Measurements from ENCODE around the gene CHST6.
"Not testable (repeated sequence)": the region's sequence is repeated elsewhere in the genome, so short reads cannot be mapped to it uniquely, and the experiment has no call there.

CHST6 gene

GRCh38 chr16:75475420-75475847 lies 19.8 kb downstream of the CHST6 start:
- DNase-seq (ENCODE audit: low spot score) = no peak

GRCh38 chr16:75472908-75473877 lies 22.0 kb downstream of the CHST6 start:
- DNase-seq (ENCODE audit: low spot score) = no peak

- DNase-seq (ENCODE audit: low spot score) = peak; percentile 74
These were observed 23.3 kb downstream of the CHST6 start for GRCh38 chr16:75471723-75472633.

- DNase-seq (ENCODE audit: low spot score) = no peak
These were observed 28.5 kb downstream of the CHST6 start for GRCh38 chr16:75466760-75467159.

GRCh38 chr16:75464122-75464918 lies 30.9 kb downstream of the CHST6 start, which contains the start of gene TMEM170A:
Gene TMEM170A (minus strand): TSS chr16:75464689. CDS start chr16:75464600, 89 bp downstream.
- peak; percentile 98 for DNase-seq (ENCODE audit: low spot score)

- peak; percentile 26 for DNase-seq (ENCODE audit: low spot score)
These were observed 31.7 kb downstream of the CHST6 start for GRCh38 chr16:75463389-75464121.

- DNase-seq (ENCODE audit: low spot score) = no peak
These were observed 32.4 kb downstream of the CHST6 start for GRCh38 chr16:75462806-75463205.

GRCh38 chr16:75461575-75461974 lies 33.7 kb downstream of the CHST6 start:
- peak; percentile 27 for DNase-seq (ENCODE audit: low spot score)

- DNase-seq (ENCODE audit: low spot score) = no peak
These were observed 34.8 kb downstream of the CHST6 start for GRCh38 chr16:75460446-75460845.

- DNase-seq (ENCODE audit: low spot score) = no peak
These were observed 35.5 kb downstream of the CHST6 start for GRCh38 chr16:75459691-75460090.

GRCh38 chr16:75458439-75458838 lies 36.8 kb downstream of the CHST6 start:
- no peak for DNase-seq (ENCODE audit: low spot score)

GRCh38 chr16:75458029-75458428 lies 37.2 kb downstream of the CHST6 start:
- no peak for DNase-seq (ENCODE audit: low spot score)

- no peak for DNase-seq (ENCODE audit: low spot score)
These were observed 37.7 kb downstream of the CHST6 start for GRCh38 chr16:75457485-75458021.

GRCh38 chr16:75456971-75457370 lies 38.3 kb downstream of the CHST6 start:
- no peak for DNase-seq (ENCODE audit: low spot score)

GRCh38 chr16:75456486-75456885 lies 38.8 kb downstream of the CHST6 start:
- DNase-seq (ENCODE audit: low spot score) = not testable (repeated sequence)

- no peak for DNase-seq (ENCODE audit: low spot score)
These were observed 39.6 kb downstream of the CHST6 start for GRCh38 chr16:75455677-75456076.

GRCh38 chr16:75452464-75453190 lies 42.6 kb downstream of the CHST6 start:
- DNase-seq (ENCODE audit: low spot score) = peak; percentile 53

- DNase-seq (ENCODE audit: low spot score) = no peak
These were observed 48.8 kb downstream of the CHST6 start for GRCh38 chr16:75446416-75446815.

GRCh38 chr16:75445298-75445697 lies 49.9 kb downstream of the CHST6 start:
- no peak for DNase-seq (ENCODE audit: low spot score)

- no peak for DNase-seq (ENCODE audit: low spot score)
These were observed 51.9 kb downstream of the CHST6 start for GRCh38 chr16:75443298-75443697.
